CD4-positive, alpha-beta memory T cell (primary cell): ENCODE results near the gene NAP1L5. TPM values are rescaled to one million over a fixed set of nuclear protein-coding genes. Genes with fewer than 3 reads are reported as not detected.

Experiments used
- CTCF ChIA-PET: fragments of 350-600 bp; sonication (Branson Sonifier 250); formaldehyde crosslinking; loops from one replicate; lab custom pipeline; 2021; ENCODE audit warnings: inconsistent platforms; ENCODE audit not compliant: partially characterized antibody; lab: Charles Lee
- POLR2A ChIA-PET: fragments of 350-600 bp; sonication (Branson Sonifier 250); formaldehyde crosslinking; loops from one replicate; lab custom pipeline; 2021; ENCODE audit not compliant: partially characterized antibody; lab: Charles Lee
- DNase-seq, 5 donors: peaks; one replicate each; pipeline versions ENCODE4 v3.0.0 to v3.0.0-alpha.2; 2020 to 2022; ENCODE audit warnings: mixed read lengths in 1 of 5
- H3K27ac ChIP-seq: one replicate; pipeline ENCODE4 v1.7.0; 2013; ENCODE audit warnings: low read depth, low read length
- H3K27me3 ChIP-seq: 2 replicates; pipeline ENCODE4 v1.7.0; 2013; ENCODE audit warnings: mild to moderate bottlenecking, low read length, moderate library complexity; ENCODE audit not compliant: insufficient read depth
- H3K36me3 ChIP-seq: 2 replicates; pipeline ENCODE4 v1.7.0; 2013; ENCODE audit warnings: mild to moderate bottlenecking, low read length, moderate library complexity; ENCODE audit not compliant: insufficient read depth
- H3K4me1 ChIP-seq: 2 replicates; pipeline ENCODE4 v1.7.0; 2013; ENCODE audit warnings: mild to moderate bottlenecking, low read length, moderate library complexity; ENCODE audit not compliant: insufficient read depth
- H3K4me3 ChIP-seq, 2 donors: one replicate each; pipeline ENCODE4 v1.7.0; 2013; ENCODE audit warnings: low read length in 2 of 2, mild to moderate bottlenecking in 1 of 2
- H3K9me3 ChIP-seq, 2 donors: one replicate each; pipeline ENCODE4 v1.7.0; 2013; ENCODE audit warnings: low read length in 2 of 2, control low read depth in 1 of 2; ENCODE audit not compliant: control insufficient read depth in 1 of 2
- H3K27ac Mint-ChIP-seq, 7 donors: one replicate each; pipeline ENCODE4 v1.8.0; 2020 to 2021; ENCODE audit warnings: mixed read lengths in 7 of 7, mild to moderate bottlenecking in 6 of 7, inconsistent platforms in 3 of 7, moderate library complexity in 3 of 7
- H3K27me3 Mint-ChIP-seq, 2 donors: one replicate each; pipeline ENCODE4 v1.8.0; 2020 to 2021; ENCODE audit warnings: mixed read lengths in 2 of 2
- H3K36me3 Mint-ChIP-seq, 2 donors: one replicate each; pipeline ENCODE4 v1.8.0; 2020 to 2021; ENCODE audit warnings: mixed read lengths in 2 of 2, inconsistent platforms in 1 of 2, mild to moderate bottlenecking in 1 of 2
- H3K4me1 Mint-ChIP-seq, 4 donors: one replicate each; pipeline ENCODE4 v1.8.0; 2020 to 2021; ENCODE audit warnings: mixed read lengths in 4 of 4, mild to moderate bottlenecking in 1 of 4
- H3K4me3 Mint-ChIP-seq, 8 donors: one replicate each; pipeline ENCODE4 v1.8.0; 2020 to 2021; ENCODE audit warnings: mixed read lengths in 8 of 8, mild to moderate bottlenecking in 7 of 8, moderate library complexity in 6 of 8, inconsistent platforms in 3 of 8
- H3K9me3 Mint-ChIP-seq, 8 donors: one replicate each; pipeline ENCODE4 v1.8.0; 2020 to 2021; ENCODE audit warnings: mixed read lengths in 8 of 8, mild to moderate bottlenecking in 5 of 8, inconsistent platforms in 3 of 8, moderate library complexity in 1 of 8
- intact Hi-C: fragments of 100-400 bp; cut with micrococcal nuclease; formaldehyde crosslinking; loops from one replicate; pipeline ENCODE4 v1.15.1; 2023
- polyA plus RNA-seq, 2 donors: library from polyadenylated mRNA; unstranded; fragments of 300-500 nt; fragmentation: Illumina TruSeq; gene quantifications; one replicate each; pipeline ENCODE4 v1.2.3, GENCODE V29; 2021
- total RNA-seq, 2 experiments: library from RNA; stranded (reverse); gene quantifications; one replicate each; pipeline ENCODE4 v1.2.3, GENCODE V29; 2021

NAP1L5 gene
- total and polyA plus RNA-seq, 4 experiments from 2014 or later, result 1.2 to 3.9 (median 2.5) TPM

GRCh38 chr4:88724406-88724805 lies 26.8 kb upstream of the NAP1L5 start:
- Mint-ChIP-seq H3K27ac (peak overlapping the region in 3 of 7 donors; percentile 22 to 64 (median 29)), H3K4me3 (no peak overlapping the region), H3K4me1 (no peaks in the 10 kb centered on the region), H3K9me3 (no peaks in the 10 kb centered on the region), H3K36me3 (peaks cover 48 to 76% of the 10 kb centered on the region in 2 donors), H3K27me3 (no peaks in the 10 kb centered on the region)
- POLR2A ChIA-PET, result no interaction called here
- H3K9me3 ChIP-seq, result no peaks in the 10 kb centered on the region
- CTCF ChIA-PET, result no interaction called here
- no peak overlapping the region for H3K4me3 ChIP-seq
- H3K27me3 ChIP-seq, result no peaks in the 10 kb centered on the region
- no peak overlapping the region for H3K27ac ChIP-seq
- intact Hi-C loops, result no loop called here
- no peak for DNase-seq
- no peaks in the 10 kb centered on the region for H3K4me1 ChIP-seq
- H3K36me3 ChIP-seq, result peaks cover 59% of the 10 kb centered on the region

GRCh38 chr4:88722828-88723227 lies 25.2 kb upstream of the NAP1L5 start:
- peaks cover 58% of the 10 kb centered on the region for H3K36me3 ChIP-seq
- H3K36me3 Mint-ChIP-seq, result peaks cover 55 to 79% of the 10 kb centered on the region in 2 donors
- H3K27ac Mint-ChIP-seq, result no peak overlapping the region

GRCh38 chr4:88722276-88722780 lies 24.7 kb upstream of the NAP1L5 start:
- peaks cover 0 to 12% (median 7%) of the 10 kb centered on the region in 8 donors for H3K9me3 Mint-ChIP-seq
- H3K4me1 Mint-ChIP-seq, result no peaks in the 10 kb centered on the region
- Histone ChIP-seq H3K27ac (no peak overlapping the region), H3K4me1 (no peaks in the 10 kb centered on the region), H3K4me3 (no peak overlapping the region), H3K36me3 (peaks cover 58% of the 10 kb centered on the region), H3K27me3 (no peaks in the 10 kb centered on the region), H3K9me3 (peaks cover 0 to 3% of the 10 kb centered on the region in 2 donors)
- no peaks in the 10 kb centered on the region for H3K27me3 Mint-ChIP-seq
- DNase-seq, result no peak
- no peak overlapping the region for H3K4me3 Mint-ChIP-seq
- no peak overlapping the region for H3K27ac Mint-ChIP-seq
- peaks cover 56 to 79% of the 10 kb centered on the region in 2 donors for H3K36me3 Mint-ChIP-seq
- intact Hi-C loops, result no loop called here
- ChIA-PET CTCF (interaction anchor here (1.3 to 1.5 kb wide), 3 partner anchors 9 to 26 kb away, joined by 3 to 4 read pairs (median 3); no protein-coding TSS in a partner anchor), POLR2A (no interaction called here)

More at GRCh38 chr4:88722828-88723227, 25.2 kb upstream of the NAP1L5 start:
- H3K4me3 ChIP-seq, result no peak overlapping the region
- H3K27ac ChIP-seq, result no peak overlapping the region
- no peaks in the 10 kb centered on the region for H3K4me1 ChIP-seq
- POLR2A ChIA-PET, result no interaction called here
- H3K27me3 Mint-ChIP-seq, result no peaks in the 10 kb centered on the region
- H3K4me1 Mint-ChIP-seq, result no peaks in the 10 kb centered on the region
- H3K27me3 ChIP-seq, result no peaks in the 10 kb centered on the region
- peaks cover 0 to 7% (median 2%) of the 10 kb centered on the region in 8 donors for H3K9me3 Mint-ChIP-seq
- no peak for DNase-seq
- intact Hi-C loops, result no loop called here
- CTCF ChIA-PET, result interaction anchor here (1.3 to 1.5 kb wide), 3 partner anchors 10 to 27 kb away, joined by 3 to 4 read pairs (median 3); no protein-coding TSS in a partner anchor
- no peak overlapping the region for H3K4me3 Mint-ChIP-seq
- no peaks in the 10 kb centered on the region for H3K9me3 ChIP-seq

- Mint-ChIP-seq H3K4me3 (no peak overlapping the region), H3K4me1 (no peaks in the 10 kb centered on the region), H3K36me3 (peaks cover 64 to 79% of the 10 kb centered on the region in 2 donors), H3K9me3 (peaks cover 0 to 27% (median 18%) of the 10 kb centered on the region in 8 donors), H3K27ac (peak overlapping the region in 3 of 7 donors; percentile 10 to 19 (median 17)), H3K27me3 (no peaks in the 10 kb centered on the region)
- H3K4me1 ChIP-seq, result no peaks in the 10 kb centered on the region
- no peaks in the 10 kb centered on the region for H3K27me3 ChIP-seq
- DNase-seq, result no peak
- POLR2A ChIA-PET, result no interaction called here
- H3K27ac ChIP-seq, result no peak overlapping the region
- H3K36me3 ChIP-seq, result peaks cover 58% of the 10 kb centered on the region
- intact Hi-C loops, result no loop called here
- peaks cover 0 to 9% of the 10 kb centered on the region in 2 donors for H3K9me3 ChIP-seq
- H3K4me3 ChIP-seq, result no peak overlapping the region
- CTCF ChIA-PET, result no interaction called here
Observed at GRCh38 chr4:88720451-88721428, 23.1 kb upstream of the NAP1L5 start.

- no peak overlapping the region for H3K27ac ChIP-seq
- no peak overlapping the region for H3K4me3 Mint-ChIP-seq
- no peaks in the 10 kb centered on the region for H3K4me1 Mint-ChIP-seq
- H3K4me3 ChIP-seq, result no peak overlapping the region
- intact Hi-C loops, result no loop called here
- H3K9me3 ChIP-seq, result peaks cover 0 to 9% of the 10 kb centered on the region in 2 donors
- H3K27ac Mint-ChIP-seq, result peak overlapping the region in 1 of 7 donors; percentile 78
- no peak for DNase-seq
- H3K27me3 Mint-ChIP-seq, result no peaks in the 10 kb centered on the region
- no peaks in the 10 kb centered on the region for H3K27me3 ChIP-seq
- ChIA-PET CTCF (no interaction called here), POLR2A (no interaction called here)
- peaks cover 75 to 81% of the 10 kb centered on the region in 2 donors for H3K36me3 Mint-ChIP-seq
- H3K9me3 Mint-ChIP-seq, result peaks cover 0 to 28% (median 22%) of the 10 kb centered on the region in 8 donors
- H3K36me3 ChIP-seq, result peaks cover 51% of the 10 kb centered on the region
- H3K4me1 ChIP-seq, result no peaks in the 10 kb centered on the region
Observed at GRCh38 chr4:88719381-88719780, 21.8 kb upstream of the NAP1L5 start.

GRCh38 chr4:88718098-88718497 lies 20.5 kb upstream of the NAP1L5 start:
- peaks cover 0 to 9% of the 10 kb centered on the region in 2 donors for H3K9me3 ChIP-seq
- H3K4me1 ChIP-seq, result no peaks in the 10 kb centered on the region
- peaks cover 0 to 29% (median 22%) of the 10 kb centered on the region in 8 donors for H3K9me3 Mint-ChIP-seq
- H3K27ac ChIP-seq, result no peak overlapping the region
- intact Hi-C loops, result no loop called here
- H3K4me3 ChIP-seq, result no peak overlapping the region
- no peak overlapping the region for H3K4me3 Mint-ChIP-seq
- H3K27me3 Mint-ChIP-seq, result no peaks in the 10 kb centered on the region
- H3K36me3 ChIP-seq, result peaks cover 40% of the 10 kb centered on the region
- H3K4me1 Mint-ChIP-seq, result peaks cover 0 to 4% (median under 1%) of the 10 kb centered on the region in 4 donors
- ChIA-PET CTCF (no interaction called here), POLR2A (no interaction called here)
- no peaks in the 10 kb centered on the region for H3K27me3 ChIP-seq
- H3K27ac Mint-ChIP-seq, result no peak overlapping the region
- H3K36me3 Mint-ChIP-seq, result peaks cover 80 to 83% of the 10 kb centered on the region in 2 donors
- DNase-seq, result no peak

GRCh38 chr4:88713782-88714181 lies 16.2 kb upstream of the NAP1L5 start:
- H3K4me1 Mint-ChIP-seq, result peaks cover 0 to 4% (median 2%) of the 10 kb centered on the region in 4 donors
- H3K9me3 Mint-ChIP-seq, result peaks cover 0 to 31% (median 22%) of the 10 kb centered on the region in 8 donors
- H3K4me1 ChIP-seq, result no peaks in the 10 kb centered on the region
- H3K4me3 Mint-ChIP-seq, result no peak overlapping the region
- intact Hi-C loops, result no loop called here
- H3K27me3 ChIP-seq, result no peaks in the 10 kb centered on the region
- no peak overlapping the region for H3K4me3 ChIP-seq
- peak overlapping the region in 2 of 7 donors; percentile 11 to 37 for H3K27ac Mint-ChIP-seq
- ChIA-PET CTCF (interaction anchor here (1.0 to 1.1 kb wide), 2 partner anchors 9 to 174 kb away, joined by 3 to 4 read pairs; no protein-coding TSS in a partner anchor), POLR2A (no interaction called here)
- no peaks in the 10 kb centered on the region for H3K27me3 Mint-ChIP-seq
- H3K36me3 ChIP-seq, result peaks cover 23% of the 10 kb centered on the region
- peaks cover 0 to 9% of the 10 kb centered on the region in 2 donors for H3K9me3 ChIP-seq
- no peak for DNase-seq
- no peak overlapping the region for H3K27ac ChIP-seq
- H3K36me3 Mint-ChIP-seq, result peaks cover 87 to 88% of the 10 kb centered on the region in 2 donors
